Hepatocyte (in vitro differentiated cells): ENCODE data around the gene SOBP.

Experiments used
- CTCF ChIP-seq: fragments of 200-600 bp; sonication (generic); IDR thresholded peaks from 2 replicates; pipeline ENCODE4 v1.5.1; 2016; ENCODE audit warnings: antibody characterized with exemption, mild to moderate bottlenecking; ENCODE audit not compliant: poor library complexity
- EZH2 ChIP-seq: fragments of 200-600 bp; sonication (generic); IDR thresholded peaks from 2 replicates; pipeline ENCODE4 v1.6.1; 2016; ENCODE audit warnings: antibody characterized with exemption, mild to moderate bottlenecking, borderline replicate concordance
- EZH2phosphoT487 ChIP-seq: fragments of 200-600 bp; sonication (generic); IDR thresholded peaks from one replicate; pipeline ENCODE4 v1.6.1; 2018; ENCODE audit warnings: antibody characterized with exemption, mild to moderate bottlenecking, low read depth, moderate library complexity; ENCODE audit not compliant: unreplicated experiment, severe bottlenecking

GRCh38 chr6:107585815-107586435 lies 96.0 kb downstream of the SOBP start:
- TF ChIP-seq CTCF (no peak), EZH2phosphoT487 (no peak), EZH2 (no peak)
